Heart left ventricle (tissue), 16 donors: ENCODE data around the gene ZNF808. TPM values are rescaled to one million over a fixed set of nuclear protein-coding genes. Genes with fewer than 3 reads are reported as not detected.
"Not testable (repeated sequence)": the region's sequence is repeated elsewhere in the genome, so short reads cannot be mapped to it uniquely, and the experiment has no call there.

Source experiments
- ATAC-seq, 4 donors: fragments of 200-7000 bp; cut with Tn5 transposase; one replicate each; pipeline ENCODE4 v1.9.1; 2020 to 2022; ENCODE audit warnings: moderate library complexity in 4 of 4, mild to moderate bottlenecking in 3 of 4, moderate number of reproducible peaks in 1 of 4
- DNase-seq, 5 donors: peaks; one replicate each; pipeline ENCODE4 v3.0.0-alpha.2; 2020
- H3K27ac ChIP-seq, 12 donors: fragments of 200-600 bp; sonication (generic) in 4 of 12; one replicate each; pipeline versions ENCODE4 v1.5.0 to v1.8.0; 2016 to 2022; ENCODE audit warnings: mild to moderate bottlenecking in 2 of 12
- H3K27me3 ChIP-seq, 9 donors: fragments of 200-600 bp; sonication (generic) in 2 of 9; one replicate each; pipeline versions ENCODE4 v1.5.1 to v1.8.0; 2016 to 2022; ENCODE audit warnings: mild to moderate bottlenecking in 3 of 9
- H3K36me3 ChIP-seq, 9 donors: fragments of 200-600 bp; sonication (generic) in 2 of 9; one replicate each; pipeline versions ENCODE4 v1.5.0 to v1.8.0; 2018 to 2022; ENCODE audit warnings: mild to moderate bottlenecking in 2 of 9
- H3K4me1 ChIP-seq, 12 donors: fragments of 200-600 bp; sonication (generic) in 4 of 12; one replicate each; pipeline versions ENCODE4 v1.5.0 to v1.8.0; 2016 to 2022; ENCODE audit warnings: mild to moderate bottlenecking in 3 of 12
- H3K4me3 ChIP-seq, 12 donors: fragments of 200-600 bp; sonication (generic) in 4 of 12; one replicate each; pipeline versions ENCODE4 v1.5.0 to v1.8.0; 2017 to 2022; ENCODE audit warnings: mild to moderate bottlenecking in 9 of 12, moderate library complexity in 4 of 12
- H3K9me3 ChIP-seq, 12 donors: fragments of 200-600 bp; sonication (generic) in 4 of 12; one replicate each; pipeline versions ENCODE4 v1.5.0 to v1.8.0; 2016 to 2022; ENCODE audit warnings: mild to moderate bottlenecking in 1 of 12
- POLR2A ChIP-seq, 2 donors: fragments of 450-650 bp; IDR thresholded peaks; one replicate each; pipeline ENCODE4 v1.6.1; 2017; ENCODE audit warnings: antibody characterized with exemption in 2 of 2, mild to moderate bottlenecking in 2 of 2, moderate library complexity in 2 of 2
- WGBS, 4 donors: extraction: QIAGEN DNeasy Blood & Tissue Kit in 2 of 4; methylation state at CpG; one replicate each; pipeline versions ENCODE4 v1.1.5 to v1.1.7; 2013 to 2018; 5-methylcytosine and 5-hydroxymethylcytosine counted together
- intact Hi-C, 10 donors: fragments of 100-400 bp; cut with DNase I; formaldehyde crosslinking; loops; one replicate each; pipeline versions ENCODE4 v1.11.1 to v1.14.2; 2022
- polyA plus RNA-seq, 2 donors: library from polyadenylated mRNA; stranded (reverse); fragments of 200-250 nt; gene quantifications; one replicate each; pipeline ENCODE4 v1.2.3, GENCODE V29; 2013
- total RNA-seq, 9 donors: library from RNA; depleted of rRNA in 2 of 9; stranded (reverse); fragments of >200 nt in 2 of 9; fragmentation: NEBNext Ultra II Directional in 3 of 9; extraction: Animal tissue kit (Norgen Biotek cat#: 25700) in 3 of 9; gene quantifications; one replicate each; pipeline versions ENCODE4 v1.1.0 to v1.2.4, GENCODE V29; 2016 to 2023
- TF ChIP-seq, protein P1 (sequence below), 12 donors: fragments of 200-600 bp; sonication (generic) in 4 of 12; IDR thresholded peaks; one replicate each; pipeline versions ENCODE4 v1.5.0 to v1.8.0; 2018 to 2022; ENCODE audit warnings: antibody characterized with exemption in 12 of 12, mild to moderate bottlenecking in 5 of 12
- donor health status: ischemic (EF 13 %, LVEDD 7.1; RV severe dilation, severe dysfunction).
- donor health status: healthy with polysubstance abuse.
- donor health status: DM: no; HTN: yes; CAD: no.
- donor health status: DM: no; HTN: no; CAD: no.
- donor health status: ischemic (EF 25% LVEDD 6.9; RV normal size, moderate dysfunction).
- donor health status: ischemic (EF 25% LVEDD 5.7; RV mildly dilated, moderate dysfunction).
- donor health status: healthy.
- donor health status: DM: yes; HTN: yes; CAD: no.
- donor health status: ischemic (EF 35%, LVEDD 5.7; RV mildly dilated, moderate dysfunction).
- donor health status: nonischemic (EF 11% LVEDD 7.7; RV severe dilation, severe dysfunction).
- donor health status: DM: yes; HTN: yes; CAD: no.
- donor health status: PGD.
- donor health status: ischemic (EF 29% LVEDD 5.4; RV normal size, mild dysfunction).
- donor health status: nonischemic (EF 23%, LVEDD 6.1; RV moderate dilation, normal function).

ZNF808 gene
- total and polyA plus RNA-seq, 11 donors, result 8.3 to 46.1 (median 25.3) TPM

DNA sequence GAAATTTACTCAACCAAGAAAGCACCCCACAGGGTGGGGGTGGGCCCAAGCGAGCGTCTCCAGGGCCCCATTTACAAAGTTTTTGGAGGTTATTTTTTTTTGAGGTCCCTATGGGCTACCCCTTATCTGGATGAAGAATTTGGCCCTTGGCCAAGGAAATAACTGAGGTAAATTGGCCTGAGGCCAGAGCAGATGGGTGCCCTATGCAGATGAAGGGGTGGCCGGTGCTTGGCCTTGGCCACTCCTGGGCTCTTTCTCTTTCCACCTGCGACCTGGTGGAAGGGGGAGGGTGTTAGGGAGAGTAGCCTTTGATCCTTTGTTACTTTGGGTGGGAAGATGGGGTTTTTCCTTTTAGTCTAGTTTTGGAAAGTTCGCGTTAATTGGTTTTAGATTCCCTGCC lies 58.1 kb downstream of the ZNF808 start:
- 90 to 96% (median 93%) methylated on average over 6 of the region's 6 CpGs for WGBS, 4 donors
- ATAC-seq (no peak), DNase-seq (no peak)
- peak overlapping the region in 1 of 12 donors; percentile 13 for H3K27ac ChIP-seq
- peaks cover 0 to 56% (median 0%) of the 10 kb centered on the region in 12 donors for H3K9me3 ChIP-seq
- peaks cover 0 to 2% (median 0%) of the 10 kb centered on the region in 12 donors for H3K4me1 ChIP-seq
- peaks cover 0 to 67% (median 54%) of the 10 kb centered on the region in 9 donors for H3K36me3 ChIP-seq
- intact Hi-C loops, result no loop called here
- no peaks in the 10 kb centered on the region for H3K27me3 ChIP-seq
- no peak overlapping the region for H3K4me3 ChIP-seq
- no peak for TF ChIP-seq POLR2A (IDR thresholded peaks at IDR 0.05)
- TF ChIP-seq, protein P1, sequence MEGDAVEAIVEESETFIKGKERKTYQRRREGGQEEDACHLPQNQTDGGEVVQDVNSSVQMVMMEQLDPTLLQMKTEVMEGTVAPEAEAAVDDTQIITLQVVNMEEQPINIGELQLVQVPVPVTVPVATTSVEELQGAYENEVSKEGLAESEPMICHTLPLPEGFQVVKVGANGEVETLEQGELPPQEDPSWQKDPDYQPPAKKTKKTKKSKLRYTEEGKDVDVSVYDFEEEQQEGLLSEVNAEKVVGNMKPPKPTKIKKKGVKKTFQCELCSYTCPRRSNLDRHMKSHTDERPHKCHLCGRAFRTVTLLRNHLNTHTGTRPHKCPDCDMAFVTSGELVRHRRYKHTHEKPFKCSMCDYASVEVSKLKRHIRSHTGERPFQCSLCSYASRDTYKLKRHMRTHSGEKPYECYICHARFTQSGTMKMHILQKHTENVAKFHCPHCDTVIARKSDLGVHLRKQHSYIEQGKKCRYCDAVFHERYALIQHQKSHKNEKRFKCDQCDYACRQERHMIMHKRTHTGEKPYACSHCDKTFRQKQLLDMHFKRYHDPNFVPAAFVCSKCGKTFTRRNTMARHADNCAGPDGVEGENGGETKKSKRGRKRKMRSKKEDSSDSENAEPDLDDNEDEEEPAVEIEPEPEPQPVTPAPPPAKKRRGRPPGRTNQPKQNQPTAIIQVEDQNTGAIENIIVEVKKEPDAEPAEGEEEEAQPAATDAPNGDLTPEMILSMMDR (IDR thresholded peaks at IDR 0.05), result no peak

DNA sequence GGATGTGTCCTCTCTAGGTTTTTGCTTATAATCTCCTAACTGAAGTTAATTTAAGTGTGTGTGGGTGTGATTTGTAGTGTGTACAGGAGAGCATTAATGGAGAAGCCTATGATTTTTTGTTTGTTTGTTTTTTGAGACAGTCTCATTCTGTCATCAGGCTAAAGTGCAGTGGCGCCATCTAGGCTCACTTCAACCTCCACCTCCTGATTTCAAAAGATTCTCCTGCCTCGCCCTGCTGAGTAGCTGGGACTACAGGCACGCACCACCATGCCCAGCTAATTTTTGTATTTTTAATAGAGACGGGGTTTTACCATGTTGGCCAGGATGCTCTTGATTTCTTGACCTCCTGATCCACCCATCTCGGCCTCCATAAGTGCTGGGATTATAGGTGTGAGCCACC lies 63.3 kb downstream of the ZNF808 start:
- Histone ChIP-seq H3K9me3 (peaks cover 0 to 29% (median 0%) of the 10 kb centered on the region in 12 donors), H3K36me3 (peaks cover 0 to 45% (median 33%) of the 10 kb centered on the region in 9 donors), H3K27me3 (no peaks in the 10 kb centered on the region), H3K4me1 (no peaks in the 10 kb centered on the region), H3K27ac (no peak overlapping the region), H3K4me3 (no peak overlapping the region)
- whole genome bisulfite sequencing, 4 donors, result 86 to 87% (median 87%) methylated on average over 5 of the region's 5 CpGs
- intact Hi-C loops, result no loop called here
- ATAC-seq (no peak), DNase-seq (no peak)
- TF ChIP-seq POLR2A (IDR thresholded peaks at IDR 0.05), result no peak
- TF ChIP-seq, protein P1 (IDR thresholded peaks at IDR 0.05), result peak in 4 of 12 donors; percentile 15 to 27 (median 24)

DNA sequence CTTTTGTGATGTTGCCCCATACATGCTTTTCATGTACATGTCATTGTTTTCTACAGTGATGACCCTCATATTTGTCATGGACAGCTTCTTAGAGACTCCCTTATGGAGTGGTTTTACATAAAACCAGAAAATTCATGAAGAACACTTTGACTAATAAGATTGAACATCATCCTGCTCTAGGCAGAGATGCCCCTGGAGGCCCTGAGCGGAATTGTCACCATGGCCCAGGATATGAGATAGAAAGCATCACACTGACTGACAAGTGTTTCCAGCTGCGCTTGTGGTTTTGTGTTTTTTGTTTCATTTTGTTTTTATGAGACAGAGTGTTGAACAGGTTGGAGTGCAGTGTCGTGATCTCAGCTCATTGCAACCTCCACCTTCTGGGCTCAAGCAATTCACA lies 64.8 kb downstream of the ZNF808 start:
- ATAC-seq, result no peak
- TF ChIP-seq, protein P1 (IDR thresholded peaks at IDR 0.05), result no peak
- no peak for TF ChIP-seq POLR2A (IDR thresholded peaks at IDR 0.05)
- 67 to 99% (median 88%) methylated on average over 3 of the region's 3 CpGs for WGBS, 4 donors
- no peak for DNase-seq
- H3K9me3 ChIP-seq, result peaks cover 0 to 35% (median 0%) of the 10 kb centered on the region in 12 donors
- no peak overlapping the region for H3K4me3 ChIP-seq
- H3K36me3 ChIP-seq, result peaks cover 0 to 54% (median 44%) of the 10 kb centered on the region in 9 donors
- intact Hi-C loops, result no loop called here
- no peaks in the 10 kb centered on the region for H3K4me1 ChIP-seq
- H3K27ac ChIP-seq, result no peak overlapping the region
- no peaks in the 10 kb centered on the region for H3K27me3 ChIP-seq

DNA sequence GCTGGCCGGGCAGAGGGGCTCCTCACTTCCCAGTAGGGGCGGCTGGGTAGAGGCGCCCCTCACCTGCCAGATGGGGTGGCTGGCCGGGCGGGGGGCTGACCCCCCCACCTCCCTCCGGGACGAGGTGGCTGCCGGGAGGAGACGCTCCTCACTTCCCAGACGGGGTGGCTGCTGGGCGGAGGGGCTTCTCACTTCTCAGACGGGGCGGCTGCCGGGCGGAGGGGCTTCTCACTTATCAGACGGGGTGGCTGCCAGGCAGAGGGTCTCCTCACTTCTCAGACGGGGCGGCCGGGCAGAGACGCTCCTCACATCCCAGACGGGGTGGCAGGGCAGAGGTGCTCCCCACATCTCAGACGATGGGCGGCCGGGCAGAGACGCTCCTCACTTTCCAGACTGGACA lies 66.0 kb downstream of the ZNF808 start:
- ATAC-seq, H3K4me3 ChIP-seq, intact Hi-C loops, H3K4me1 ChIP-seq, H3K27me3 ChIP-seq, DNase-seq, H3K27ac ChIP-seq: not testable (repeated sequence)
- WGBS, 4 donors, result 92 to 99% (median 97%) methylated on average over 5 to 25 of the region's 25 CpGs; no CpG with 5 or more reads in 1 of the 4 donors
- H3K36me3 ChIP-seq, result peaks cover 0 to 55% (median 44%) of the 10 kb centered on the region in 9 donors
- H3K9me3 ChIP-seq, result peaks cover 0 to 35% (median 0%) of the 10 kb centered on the region in 12 donors

DNA sequence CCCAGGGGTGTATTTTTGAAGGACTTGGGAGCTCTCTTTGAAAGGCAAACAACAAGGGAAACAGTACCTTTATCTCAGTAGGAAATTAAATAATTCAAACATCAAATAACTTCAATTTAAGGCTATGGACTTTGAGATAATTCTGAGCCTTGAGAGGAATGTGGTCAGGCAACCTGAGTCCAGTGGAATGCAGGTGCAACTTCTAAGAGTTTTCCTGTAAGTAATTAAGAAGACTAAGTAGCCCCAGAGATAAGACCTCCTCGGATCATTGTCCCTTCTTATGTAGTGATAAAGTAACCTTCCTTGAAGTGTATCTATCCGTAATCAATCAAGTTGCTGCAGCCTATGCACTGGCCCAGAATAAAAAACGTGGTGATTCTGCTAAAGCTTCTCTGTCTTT lies 71.8 kb downstream of the ZNF808 start:
- 87 to 91% (median 89%) methylated on average over 3 of the region's 3 CpGs for WGBS, 4 donors

More for the DNA sequence above, 71.8 kb downstream of the ZNF808 start:
- no peak for TF ChIP-seq POLR2A (IDR thresholded peaks at IDR 0.05)
- TF ChIP-seq, protein P1 (IDR thresholded peaks at IDR 0.05), result no peak
- Histone ChIP-seq H3K27ac (no peak overlapping the region), H3K9me3 (peaks cover 0 to 27% (median 0%) of the 10 kb centered on the region in 12 donors), H3K27me3 (no peaks in the 10 kb centered on the region), H3K4me1 (peaks cover 0 to 19% (median 12%) of the 10 kb centered on the region in 12 donors), H3K36me3 (peaks cover 0 to 22% (median 15%) of the 10 kb centered on the region in 9 donors), H3K4me3 (no peak overlapping the region)
- DNase-seq (no peak), ATAC-seq (no peak)
- intact Hi-C loops, result no loop called here
